Lower leg skin (tissue), 4 donors: ENCODE measurements around the gene TMEM17. TPM values are rescaled to one million over a fixed set of nuclear protein-coding genes. Genes with fewer than 3 reads are reported as not detected.

Experiments
- DNase-seq, 2 donors: peaks; one replicate each; pipeline ENCODE4 v3.0.0-alpha.2; 2019; ENCODE audit warnings: low spot score in 2 of 2
- H3K4me3 ChIP-seq: fragments of 200-600 bp; sonication (generic); 2 replicates; pipeline ENCODE4 v1.5.1; 2017; ENCODE audit warnings: mild to moderate bottlenecking, low read depth; ENCODE audit not compliant: poor library complexity, severe bottlenecking
- CTCF ChIP-seq, 3 donors: fragments of 450-650 bp; IDR thresholded peaks; one replicate each; pipeline ENCODE4 v1.5.1; 2016; ENCODE audit warnings: antibody characterized with exemption in 3 of 3, mild to moderate bottlenecking in 3 of 3, moderate library complexity in 2 of 3
- POLR2A ChIP-seq, 2 donors: fragments of 450-650 bp; IDR thresholded peaks; one replicate each; pipeline ENCODE4 v1.6.1; 2016 to 2017; ENCODE audit warnings: antibody characterized with exemption in 2 of 2, mild to moderate bottlenecking in 1 of 2, moderate library complexity in 1 of 2
- WGBS, 2 donors: methylation state at CpG; one replicate each; pipeline ENCODE4 v1.1.5; 2018; 5-methylcytosine and 5-hydroxymethylcytosine counted together
- intact Hi-C: fragments of 100-400 bp; cut with DNase I; formaldehyde crosslinking; loops from one replicate; pipeline ENCODE4 v1.15.0; 2023; ENCODE audit warnings: low total_unique reads
- total RNA-seq, 4 donors: library from RNA; depleted of rRNA; stranded (reverse); fragments of >200 nt; gene quantifications; one replicate each; pipeline ENCODE4 v1.1.0, GENCODE V29; 2016

TMEM17 gene
- total RNA-seq, 4 donors from 2014 or later: 0.80 to 8.6 (median 1.9) TPM

GRCh38 chr2:62495761-62496160, 10.2 kb downstream of the TMEM17 start:
- intact Hi-C loops: no loop called here
- TF ChIP-seq CTCF (IDR thresholded peaks at IDR 0.05) (no peak), POLR2A (IDR thresholded peaks at IDR 0.05) (no peak)
- H3K4me3 ChIP-seq: no peak overlapping the region
- no peak for DNase-seq
- 30 to 39% methylated on average over 2 of the region's 2 CpGs for WGBS, 2 donors

- 95 to 97% methylated on average over 2 of the region's 2 CpGs for WGBS, 2 donors
- intact Hi-C loops: no loop called here
- no peak overlapping the region for H3K4me3 ChIP-seq
- no peak for DNase-seq
- TF ChIP-seq CTCF (IDR thresholded peaks at IDR 0.05): no peak
These were observed 13.9 kb downstream of the TMEM17 start for GRCh38 chr2:62492048-62492447.

- no peak overlapping the region for H3K4me3 ChIP-seq
- DNase-seq: no peak
- 60 to 63% methylated on average over 1 of the region's 1 CpG for WGBS, 2 donors
- no peak for TF ChIP-seq CTCF (IDR thresholded peaks at IDR 0.05)
- no peak for TF ChIP-seq POLR2A (IDR thresholded peaks at IDR 0.05)
- intact Hi-C loops: no loop called here
These were observed 16.3 kb downstream of the TMEM17 start for GRCh38 chr2:62489702-62490101.

GRCh38 chr2:62489162-62489561, 16.8 kb downstream of the TMEM17 start:
- no peak overlapping the region for H3K4me3 ChIP-seq
- no peak for DNase-seq
- intact Hi-C loops: no loop called here
- WGBS, 2 donors: 12 to 24% methylated on average over 4 of the region's 4 CpGs
- no peak for TF ChIP-seq POLR2A (IDR thresholded peaks at IDR 0.05)
- no peak for TF ChIP-seq CTCF (IDR thresholded peaks at IDR 0.05)

GRCh38 chr2:62486439-62486765, 19.6 kb downstream of the TMEM17 start:
- H3K4me3 ChIP-seq: no peak overlapping the region
- TF ChIP-seq CTCF (IDR thresholded peaks at IDR 0.05): no peak
- TF ChIP-seq POLR2A (IDR thresholded peaks at IDR 0.05): no peak
- WGBS, 2 donors: 44% methylated on average over 1 of the region's 1 CpG
- no peak for DNase-seq
- intact Hi-C loops: no loop called here

- 41 to 48% methylated on average over 5 of the region's 5 CpGs for WGBS, 2 donors
- intact Hi-C loops: no loop called here
- TF ChIP-seq CTCF (IDR thresholded peaks at IDR 0.05) (no peak), POLR2A (IDR thresholded peaks at IDR 0.05) (no peak)
- H3K4me3 ChIP-seq: no peak overlapping the region
- no peak for DNase-seq
These were observed 20.1 kb downstream of the TMEM17 start for GRCh38 chr2:62485761-62486438.
